HG03103 (cell line): ENCODE measurements around the gene SLC66A1.

Source experiments
- ATAC-seq: cut with Tn5 transposase; IDR thresholded peaks from one replicate; pipeline ENCODE4 v1.9.1; 2021; ENCODE audit warnings: low read depth; ENCODE audit not compliant: unreplicated experiment

Gene SLC66A1

GRCh38 chr1:19375631-19376400 is 63.7 kb downstream of the SLC66A1 start:
- no peak for ATAC-seq

DNA sequence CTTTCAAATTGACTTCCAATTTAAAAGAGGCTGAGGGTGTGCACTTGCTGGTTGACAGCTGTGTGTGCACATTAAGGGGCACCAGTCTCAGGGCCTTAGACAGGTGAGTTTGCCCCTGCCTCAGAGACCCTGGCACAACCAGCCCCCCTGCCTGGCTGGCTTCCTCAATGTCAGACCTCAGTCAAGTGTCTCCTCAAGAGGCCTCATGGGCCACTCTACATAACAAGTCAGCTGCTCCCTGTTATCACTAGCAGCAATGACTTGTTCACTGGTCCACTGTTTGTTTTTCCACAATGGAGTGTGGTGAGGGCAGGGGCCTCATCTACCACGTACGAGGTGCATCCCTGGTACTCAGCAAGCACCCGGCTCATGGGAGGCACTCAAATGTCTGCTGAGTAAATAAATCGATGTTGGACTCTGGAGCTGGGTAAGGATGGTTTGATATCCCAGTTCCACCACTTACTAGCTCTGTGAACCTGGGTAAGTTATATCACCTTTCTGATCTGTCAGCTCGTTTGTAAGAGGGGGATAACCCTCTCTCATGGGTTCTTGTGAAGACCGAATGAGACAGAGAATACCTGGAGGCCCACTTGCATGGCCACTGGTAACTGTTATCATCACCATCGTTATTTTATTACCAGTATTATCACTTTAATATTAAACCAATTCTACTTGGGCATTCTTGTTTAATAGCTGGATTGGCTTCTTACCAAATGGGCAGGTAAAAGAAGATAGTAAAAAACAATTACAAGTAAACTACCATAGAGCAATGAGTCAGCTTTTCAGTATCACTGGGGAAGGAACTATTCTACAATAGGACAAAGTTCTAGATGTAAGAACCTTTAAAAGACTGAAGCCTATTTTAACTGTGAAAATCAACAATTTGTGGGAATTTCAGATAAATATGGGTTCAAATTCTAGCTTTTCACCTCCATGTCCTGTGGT is 64.6 kb downstream of the SLC66A1 start:
- ATAC-seq = no peak

- no peak for ATAC-seq
Measured at GRCh38 chr1:19377812-19378718, 65.9 kb downstream of the SLC66A1 start.
